B cell (primary cell): Measurements from ENCODE around the gene EXOC6B. TPM values are rescaled to one million over a fixed set of nuclear protein-coding genes. Genes with fewer than 3 reads are reported as not detected.

Experiments used
- ATAC-seq: fragments of 200-7000 bp; cut with Tn5 transposase; one replicate; pipeline ENCODE4 v1.10.0; 2021; ENCODE audit warnings: low read depth, mild to moderate bottlenecking, moderate number of reproducible peaks, moderate library complexity
- CTCF ChIA-PET: fragments of 350-600 bp; sonication (Branson Sonifier 250); formaldehyde crosslinking; loops from one replicate; lab custom pipeline; 2021; ENCODE audit warnings: antibody characterized with exemption, inconsistent platforms; lab: Charles Lee
- POLR2A ChIA-PET: fragments of 350-600 bp; sonication (Branson Sonifier 250); formaldehyde crosslinking; loops from one replicate; lab custom pipeline; 2021; ENCODE audit warnings: antibody characterized with exemption; lab: Charles Lee
- DNase-seq: peaks from one replicate; pipeline ENCODE4 v3.0.0; 2013
- H2AFZ ChIP-seq: 2 replicates; pipeline ENCODE4 v1.6.1; 2012; ENCODE audit warnings: mild to moderate bottlenecking, low read depth, low read length; ENCODE audit not compliant: insufficient read depth, poor library complexity, severe bottlenecking
- H3K27ac ChIP-seq, 2 donors: 1 replicate in 1 of 2; 2 replicates in 1 of 2; pipeline ENCODE4 v1.5.1; 2012 to 2013; ENCODE audit warnings: low read length in 2 of 2, mild to moderate bottlenecking in 2 of 2, moderate library complexity in 1 of 2
- H3K27me3 ChIP-seq, 4 experiments: fragments of 200-600 bp in 1 of 4; sonication (generic) in 1 of 4; replicated peaks in 1 of 4; 1 replicate in 2 of 4; 2 replicates in 2 of 4; pipeline versions ENCODE4 v1.6.1 to v1.7.0; 2013 to 2016; ENCODE audit warnings: low read length in 3 of 4, mild to moderate bottlenecking in 2 of 4, mixed read lengths in 1 of 4, moderate library complexity in 1 of 4; ENCODE audit not compliant: insufficient read depth in 4 of 4, control insufficient read depth in 3 of 4; ENCODE audit errors: control extremely low read depth in 1 of 4
- H3K36me3 ChIP-seq, 2 experiments: replicated peaks in 1 of 2; 1 replicate in 1 of 2; 2 replicates in 1 of 2; pipeline versions ENCODE4 v1.6.1 to v1.7.1; 2013; ENCODE audit warnings: low read length in 1 of 2; ENCODE audit not compliant: insufficient read depth in 2 of 2, control insufficient read depth in 1 of 2; ENCODE audit errors: control extremely low read depth in 1 of 2, extremely low read depth in 1 of 2
- H3K4me1 ChIP-seq, 2 donors: fragments of 200-600 bp in 1 of 2; sonication (generic) in 1 of 2; 1 replicate in 1 of 2; 2 replicates in 1 of 2; pipeline versions ENCODE4 v1.5.1 to v1.6.1; 2013 to 2017; ENCODE audit warnings: low read length in 2 of 2; ENCODE audit not compliant: control insufficient read depth in 2 of 2, insufficient read depth in 2 of 2
- H3K4me2 ChIP-seq: replicated peaks from 2 replicates; pipeline ENCODE3; 2012; ENCODE audit warnings: mild to moderate bottlenecking, low read depth, low read length; ENCODE audit not compliant: poor library complexity, severe bottlenecking
- H3K4me3 ChIP-seq, 5 experiments: fragments of 200-600 bp in 1 of 5; sonication (generic) in 1 of 5; 1 replicate in 3 of 5; 2 replicates in 2 of 5; pipeline versions ENCODE4 v1.5.1 to v1.7.0; 2011 to 2016; ENCODE audit warnings: low read length in 4 of 5, mild to moderate bottlenecking in 4 of 5, low read depth in 2 of 5, control low read depth in 1 of 5, moderate library complexity in 1 of 5; ENCODE audit not compliant: insufficient read depth in 1 of 5; ENCODE audit errors: control extremely low read depth in 1 of 5, extremely low read depth in 1 of 5
- H3K79me2 ChIP-seq: fragments of 200-600 bp; sonication (generic); one replicate; pipeline ENCODE4 v1.6.0; 2016; ENCODE audit warnings: low read length; ENCODE audit not compliant: control insufficient read depth, insufficient read depth
- H3K9ac ChIP-seq: fragments of 200-600 bp; sonication (generic); 2 replicates; pipeline ENCODE4 v1.6.1; 2017; ENCODE audit warnings: mild to moderate bottlenecking, low read length, moderate library complexity
- H3K9me3 ChIP-seq, 3 donors: one replicate each; pipeline versions ENCODE4 v1.6.1 to v1.7.1; 2013; ENCODE audit warnings: low read length in 2 of 3; ENCODE audit not compliant: control insufficient read depth in 2 of 3, insufficient read depth in 1 of 3; ENCODE audit errors: control extremely low read depth in 1 of 3
- H4K20me1 ChIP-seq: 2 replicates; pipeline ENCODE4 v1.6.0; 2012; ENCODE audit warnings: mild to moderate bottlenecking, low read length; ENCODE audit not compliant: insufficient read depth, control insufficient read depth, poor library complexity, severe bottlenecking
- H3K27ac Mint-ChIP-seq: one replicate; pipeline ENCODE4 v1.8.0; 2021; ENCODE audit warnings: mixed read lengths
- H3K27me3 Mint-ChIP-seq: one replicate; pipeline ENCODE4 v1.8.0; 2021; ENCODE audit warnings: mixed read lengths
- H3K4me1 Mint-ChIP-seq: one replicate; pipeline ENCODE4 v1.8.0; 2021; ENCODE audit warnings: mixed read lengths
- H3K4me3 Mint-ChIP-seq: one replicate; pipeline ENCODE4 v1.8.0; 2021; ENCODE audit warnings: mixed read lengths
- H3K9me3 Mint-ChIP-seq: one replicate; pipeline ENCODE4 v1.8.0; 2022; ENCODE audit warnings: mixed read lengths; ENCODE audit not compliant: insufficient read depth
- CTCF ChIP-seq: fragments of 200-600 bp; IDR thresholded peaks from one replicate; pipeline ENCODE4 v1.8.0; 2022; ENCODE audit warnings: antibody characterized with exemption, mild to moderate bottlenecking
- EZH2 ChIP-seq: IDR thresholded peaks from 2 replicates; pipeline ENCODE4 v1.6.1; 2012; ENCODE audit warnings: borderline replicate concordance, low read depth, mild to moderate bottlenecking, moderate library complexity, low read length; ENCODE audit not compliant: insufficient read depth, poor library complexity, severe bottlenecking
- WGBS: methylation state at CpG from one replicate; pipeline ENCODE4 v1.1.5; 2013; ENCODE audit warnings: missing lambda C conversion rate; ENCODE audit not compliant: insufficient coverage; 5-methylcytosine and 5-hydroxymethylcytosine counted together
- intact Hi-C: fragments of 100-400 bp; cut with micrococcal nuclease; formaldehyde crosslinking; loops from one replicate; pipeline ENCODE4 v1.10.0; 2022
- polyA plus RNA-seq: library from polyadenylated mRNA; depleted of rRNA; stranded (reverse); fragments of >200 nt; gene quantifications from 2 replicates; pipeline ENCODE4 v1.2.3, GENCODE V29; 2012
- total RNA-seq, 2 donors: library from RNA; stranded (reverse); fragments of 120-200 nt in 1 of 2; gene quantifications; 1 replicate in 1 of 2; 2 replicates in 1 of 2; pipeline versions ENCODE4 v1.2.3 to v1.2.4, GENCODE V29; 2013 to 2022

Gene EXOC6B
- total and polyA plus RNA-seq, 2 donors (not counting 1 experiment from before 2014, with no cell fraction given) = 4.8 to 22.6 TPM

GRCh38 chr2:72341639-72342038 is 484.2 kb downstream of the EXOC6B start:
- ATAC-seq = no peak
- no peaks in the 10 kb centered on the region for H3K27me3 ChIP-seq
- WGBS = no CpG with 5 or more reads among the region's 1 CpG
- ChIA-PET POLR2A (no interaction called here), CTCF (no interaction called here)
- no peak overlapping the region for H3K27ac ChIP-seq
- TF ChIP-seq CTCF (no peak), EZH2 (no peak)
- no peak overlapping the region for H3K9ac ChIP-seq
- H3K27me3 Mint-ChIP-seq = no peaks in the 10 kb centered on the region
- H4K20me1 ChIP-seq = no peaks in the 10 kb centered on the region
- peaks cover 3% of the 10 kb centered on the region for H3K9me3 Mint-ChIP-seq
- H3K36me3 ChIP-seq = no peaks in the 10 kb centered on the region
- intact Hi-C loops = no loop called here
- H3K79me2 ChIP-seq = no peaks in the 10 kb centered on the region
- no peak overlapping the region for H3K4me2 ChIP-seq
- H3K9me3 ChIP-seq = peaks cover 0 to 4% (median 0%) of the 10 kb centered on the region in 3 donors
- no peaks in the 10 kb centered on the region for H3K4me1 Mint-ChIP-seq
- no peak overlapping the region for H3K4me3 Mint-ChIP-seq
- no peak for DNase-seq
- H3K4me3 ChIP-seq = no peak overlapping the region
- H3K27ac Mint-ChIP-seq = no peak overlapping the region
- no peaks in the 10 kb centered on the region for H3K4me1 ChIP-seq
- no peak overlapping the region for H2AFZ ChIP-seq

GRCh38 chr2:72340665-72341064 is 485.2 kb downstream of the EXOC6B start:
- H3K9me3 ChIP-seq = peaks cover 0 to 4% (median 0%) of the 10 kb centered on the region in 3 donors
- H4K20me1 ChIP-seq = no peaks in the 10 kb centered on the region
- DNase-seq (no peak), ATAC-seq (no peak)
- POLR2A ChIA-PET = no interaction called here
- H3K27me3 ChIP-seq = no peaks in the 10 kb centered on the region
- H2AFZ ChIP-seq = no peak overlapping the region
- peaks cover 3% of the 10 kb centered on the region for H3K9me3 Mint-ChIP-seq
- no peaks in the 10 kb centered on the region for H3K27me3 Mint-ChIP-seq
- no peak overlapping the region for H3K27ac ChIP-seq
- no peak overlapping the region for H3K4me2 ChIP-seq
- no peaks in the 10 kb centered on the region for H3K79me2 ChIP-seq
- TF ChIP-seq EZH2 = no peak
- intact Hi-C loops = no loop called here
- no peak overlapping the region for H3K4me3 Mint-ChIP-seq
- no peak overlapping the region for H3K4me3 ChIP-seq
- WGBS = 83% methylated on average over 1 of the region's 4 CpGs
- H3K4me1 ChIP-seq = no peaks in the 10 kb centered on the region
- H3K9ac ChIP-seq = no peak overlapping the region
- no peak overlapping the region for H3K27ac Mint-ChIP-seq
- no peaks in the 10 kb centered on the region for H3K36me3 ChIP-seq
- H3K4me1 Mint-ChIP-seq = no peaks in the 10 kb centered on the region
- CTCF ChIA-PET = interaction anchor here (0.6 kb wide), 1 partner anchor 274 kb away, joined by 4 read pairs; no protein-coding TSS in a partner anchor
